Measurements from ENCODE around the gene UBA1. TPM values are rescaled to one million over a fixed set of nuclear protein-coding genes. Genes with fewer than 3 reads are reported as not detected.

UBA1 gene
- total and polyA plus RNA-seq, 10 of the 15 experiments (the other 5 are each of a cell fraction or from before 2014, with no cell fraction given), result 60.4 to 314 (median 216) TPM

DNA sequence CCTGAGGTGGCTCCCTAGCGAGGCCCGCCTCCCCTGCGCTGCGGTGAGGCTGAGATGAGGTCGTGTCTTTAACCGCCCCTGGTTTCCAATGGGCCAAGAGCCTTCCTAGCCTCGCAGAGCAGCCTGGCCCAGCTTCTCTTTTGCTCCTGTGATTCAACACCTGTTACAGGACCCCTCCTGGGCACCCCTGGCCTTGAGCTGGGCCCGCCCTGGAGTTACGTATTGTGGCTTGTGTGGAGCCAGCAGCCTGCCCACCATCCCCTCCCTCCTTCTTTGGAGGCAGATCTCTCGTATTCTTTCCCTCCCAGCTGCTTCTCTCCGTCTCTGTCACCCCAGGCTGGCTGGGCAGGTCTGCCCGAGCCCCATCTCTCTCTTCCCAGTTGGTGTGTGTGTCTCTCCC lies 19.3 kb upstream of the UBA1 start (continued):
- TF ChIP-seq, protein P1, sequence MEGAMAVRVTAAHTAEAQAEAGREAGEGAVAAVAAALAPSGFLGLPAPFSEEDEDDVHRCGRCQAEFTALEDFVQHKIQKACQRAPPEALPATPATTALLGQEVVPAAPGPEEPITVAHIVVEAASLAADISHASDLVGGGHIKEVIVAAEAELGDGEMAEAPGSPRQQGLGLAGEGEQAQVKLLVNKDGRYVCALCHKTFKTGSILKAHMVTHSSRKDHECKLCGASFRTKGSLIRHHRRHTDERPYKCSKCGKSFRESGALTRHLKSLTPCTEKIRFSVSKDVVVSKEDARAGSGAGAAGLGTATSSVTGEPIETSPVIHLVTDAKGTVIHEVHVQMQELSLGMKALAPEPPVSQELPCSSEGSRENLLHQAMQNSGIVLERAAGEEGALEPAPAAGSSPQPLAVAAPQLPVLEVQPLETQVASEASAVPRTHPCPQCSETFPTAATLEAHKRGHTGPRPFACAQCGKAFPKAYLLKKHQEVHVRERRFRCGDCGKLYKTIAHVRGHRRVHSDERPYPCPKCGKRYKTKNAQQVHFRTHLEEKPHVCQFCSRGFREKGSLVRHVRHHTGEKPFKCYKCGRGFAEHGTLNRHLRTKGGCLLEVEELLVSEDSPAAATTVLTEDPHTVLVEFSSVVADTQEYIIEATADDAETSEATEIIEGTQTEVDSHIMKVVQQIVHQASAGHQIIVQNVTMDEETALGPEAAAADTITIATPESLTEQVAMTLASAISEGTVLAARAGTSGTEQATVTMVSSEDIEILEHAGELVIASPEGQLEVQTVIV (IDR thresholded peaks at IDR 0.05; ENCODE audit: borderline replicate concordance, partially characterized antibody), result no peak

DNA sequence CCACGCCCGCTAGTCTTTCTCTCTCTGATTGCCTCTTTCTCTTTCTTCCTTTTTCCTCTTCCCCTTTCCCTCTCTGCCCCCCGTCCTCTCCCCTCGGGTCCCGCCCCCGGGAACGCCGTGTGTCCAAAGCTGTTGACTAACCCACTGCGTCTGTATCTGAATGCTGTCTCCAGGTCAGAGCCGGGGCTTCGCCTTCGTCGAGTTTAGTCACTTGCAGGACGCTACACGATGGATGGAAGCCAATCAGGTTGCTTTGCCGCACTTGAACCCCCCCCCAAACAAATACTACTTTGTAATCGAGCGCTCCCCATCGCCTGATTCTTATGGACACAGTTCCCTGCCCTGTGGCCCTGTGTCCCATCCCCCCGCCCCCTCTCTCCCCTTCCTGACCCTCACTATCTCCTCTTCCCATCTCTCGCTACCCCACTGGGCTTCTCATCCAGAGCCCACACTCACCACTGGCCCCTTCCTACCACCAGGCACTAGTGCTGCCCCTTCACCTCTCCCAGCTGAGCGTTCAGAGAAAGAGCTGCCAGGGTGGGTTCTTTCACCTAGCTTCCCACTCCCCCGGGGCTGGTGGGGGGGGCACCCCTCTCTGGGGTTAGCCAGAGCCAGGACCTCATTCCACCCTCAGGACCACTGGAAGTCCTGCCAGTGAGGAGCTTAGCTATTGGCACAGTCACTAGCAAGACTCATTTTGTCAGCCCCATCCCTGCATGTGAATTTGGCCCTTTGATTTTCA lies 18.6 kb upstream of the UBA1 start:
- TF ChIP-seq SPI1 (IDR thresholded peaks at IDR 0.05; ENCODE audit: borderline replicate concordance, insufficient read depth, low read depth, low read length) (no peak), IRF4 (IDR thresholded peaks at IDR 0.05; ENCODE audit: low read depth, low read length) (no peak)
- Histone ChIP-seq H3K27ac (ENCODE audit: control insufficient read depth, insufficient read depth) (no peak overlapping the region), H3K79me2 (ENCODE audit: control insufficient read depth, insufficient read depth, low read length) (no peaks in the 10 kb centered on the region), H2AFZ (ENCODE audit: control insufficient read depth, low read depth, low read length) (no peak overlapping the region), H3K27me3 (replicated peaks in 1 of 2; ENCODE audit: control insufficient read depth in 2 of 2, insufficient read depth in 2 of 2, low read length in 1 of 2) (no peaks in the 10 kb centered on the region), H3K4me1 (ENCODE audit: control insufficient read depth, insufficient read depth, low read length) (no peaks in the 10 kb centered on the region), H3K9ac (ENCODE audit: control insufficient read depth, insufficient read depth, low read length) (no peak overlapping the region), H3K4me2 (ENCODE audit: control insufficient read depth, insufficient read depth) (no peak overlapping the region), H3K9me3 (replicated peaks; ENCODE audit: control insufficient read depth, insufficient read depth, low read length) (no peaks in the 10 kb centered on the region), H3K4me3 (no peak overlapping the region), H3K36me3 (ENCODE audit: control insufficient read depth in 2 of 2, insufficient read depth in 2 of 2, low read length in 1 of 2) (peaks cover 0 to 14% of the 10 kb centered on the region in 2 experiments; a peak in 2 of 4 replicates), H4K20me1 (ENCODE audit: control insufficient read depth, insufficient read depth) (no peaks in the 10 kb centered on the region)
- POLR2A ChIA-PET, result interaction anchor here (0.6 kb wide), 1 partner anchor 371 kb away, joined by 6 read pairs; no protein-coding TSS in a partner anchor
- no TSS peak for BruUV-seq (replicated peaks)
- 62% methylated on average over 20 of the region's 23 CpGs for WGBS (ENCODE audit: insufficient coverage, insufficient replicate concordance, low lambda C conversion rate, missing lambda C conversion rate)
- no peak for FAIRE-seq
- CTCF ChIA-PET, result no interaction called here
- RAD21 ChIA-PET (ENCODE audit: unreplicated experiment), result no interaction called here
- in situ Hi-C loops (cut with MboI) (no loop called here), intact Hi-C loops (cut with micrococcal nuclease; ENCODE audit: unreplicated experiment) (no loop called here)
- ATAC-seq, result no peak
- SMC1A ChIA-PET (ENCODE audit: uncharacterized antibody, unreplicated experiment), result no interaction called here
- DNase-seq (ENCODE audit: low read depth, low spot score), result no peak

Measured in GM12878 (cell line).